Stimulated activated CD8-positive, alpha-beta memory T cell treated with anti-CD3 and anti-CD28 coated beads, Interleukin-2, amount 100 ng/mL, for 48 hours (primary cell): ENCODE data around the gene DPH1.

ENCODE experiments used
- DNase-seq, 2 donors: peaks; one replicate each; pipeline ENCODE4 v3.0.0-alpha.2; 2020; ENCODE audit warnings: low read depth in 2 of 2

DPH1 gene

GRCh38 chr17:2027528-2028233 is 2.3 kb upstream of the DPH1 start:
- DNase-seq, result no peak

- no peak for DNase-seq
Measured at GRCh38 chr17:2028234-2028614, 1.7 kb upstream of the DPH1 start.

- DNase-seq, result no peak
Measured at GRCh38 chr17:2028737-2029136, 1.2 kb upstream of the DPH1 start.

GRCh38 chr17:2030779-2031163 is 818 bp downstream of the DPH1 start:
- no peak for DNase-seq

GRCh38 chr17:2033153-2033552 is 3.2 kb downstream of the DPH1 start:
- DNase-seq, result no peak

GRCh38 chr17:2034157-2034556 is 4.2 kb downstream of the DPH1 start:
- DNase-seq, result no peak

- DNase-seq, result no peak
Measured at GRCh38 chr17:2034806-2035540, 5.0 kb downstream of the DPH1 start.

GRCh38 chr17:2035541-2036488 is 5.9 kb downstream of the DPH1 start:
- DNase-seq, result no peak

GRCh38 chr17:2037155-2037554 is 7.2 kb downstream of the DPH1 start:
- DNase-seq, result no peak

- DNase-seq, result no peak
Measured at GRCh38 chr17:2040219-2040827, 10.4 kb downstream of the DPH1 start.

GRCh38 chr17:2040942-2041560 is 11.1 kb downstream of the DPH1 start:
- DNase-seq, result no peak

- peak; percentile 90 to 96 for DNase-seq
Measured at GRCh38 chr17:2041561-2042389, 11.8 kb downstream of the DPH1 start, which contains the start of gene OVCA2. Gene OVCA2, plus strand, starts transcription at chr17:2042022. Its CDS starts 26 bp downstream, at chr17:2042048.

GRCh38 chr17:2042390-2042847 is 12.5 kb downstream of the DPH1 start:
- DNase-seq, result no peak

GRCh38 chr17:2042933-2043332 is 13.0 kb downstream of the DPH1 start:
- DNase-seq, result no peak

GRCh38 chr17:2043785-2044184 is 13.8 kb downstream of the DPH1 start:
- DNase-seq, result no peak

- no peak for DNase-seq
Measured at GRCh38 chr17:2044263-2044894, 14.4 kb downstream of the DPH1 start.

GRCh38 chr17:2047590-2047989 is 17.6 kb downstream of the DPH1 start:
- no peak for DNase-seq

- DNase-seq, result no peak
Measured at GRCh38 chr17:2048805-2049204, 18.9 kb downstream of the DPH1 start.

GRCh38 chr17:2049333-2050299 is 19.7 kb downstream of the DPH1 start:
- peak; percentile 84 to 85 for DNase-seq
